Fibroblast of the aortic adventitia (primary cell): ENCODE data around the gene GRM1. TPM values are rescaled to one million over a fixed set of nuclear protein-coding genes. Genes with fewer than 3 reads are reported as not detected.

Experiments
- DNase-seq: peaks from one replicate; pipeline ENCODE4 v3.0.0-alpha.2; 2010; ENCODE audit warnings: low read depth
- H3K4me3 ChIP-seq: 2 replicates; pipeline ENCODE4 v1.5.1; 2011; ENCODE audit warnings: low read depth, mild to moderate bottlenecking, control low read depth, low read length, moderate library complexity
- CTCF ChIP-seq: IDR thresholded peaks from 2 replicates; pipeline ENCODE4 v1.5.1; 2011; ENCODE audit warnings: mild to moderate bottlenecking, low read length, control low read depth, inconsistent platforms; ENCODE audit not compliant: insufficient read depth
- total RNA-seq: library from RNA; depleted of rRNA; stranded (reverse); fragments of >200 nt; gene quantifications from 2 replicates; pipeline ENCODE4 v1.2.3, GENCODE V29; 2012; ENCODE audit warnings: low replicate concordance

GRM1 gene
- total RNA-seq, 1 donor = 0.09 TPM

- TF ChIP-seq CTCF = no peak
- no peak overlapping the region for H3K4me3 ChIP-seq
- DNase-seq = peak; percentile 55
Observed at GRCh38 chr6:146389740-146390139, 360.9 kb downstream of the GRM1 start.

GRCh38 chr6:146397638-146398037 is 368.8 kb downstream of the GRM1 start:
- DNase-seq = no peak
- no peak overlapping the region for H3K4me3 ChIP-seq
- TF ChIP-seq CTCF = no peak

GRCh38 chr6:146402476-146402875 is 373.6 kb downstream of the GRM1 start:
- no peak for TF ChIP-seq CTCF
- H3K4me3 ChIP-seq = no peak overlapping the region
- no peak for DNase-seq

- no peak overlapping the region for H3K4me3 ChIP-seq
- no peak for TF ChIP-seq CTCF
- no peak for DNase-seq
Observed at GRCh38 chr6:146408583-146408982, 379.7 kb downstream of the GRM1 start.

- no peak for TF ChIP-seq CTCF
- DNase-seq = peak; percentile 52
- H3K4me3 ChIP-seq = no peak overlapping the region
Observed at GRCh38 chr6:146410851-146411595, 382.2 kb downstream of the GRM1 start.

- no peak for TF ChIP-seq CTCF
- no peak for DNase-seq
- no peak overlapping the region for H3K4me3 ChIP-seq
Observed at GRCh38 chr6:146419576-146419975, 390.7 kb downstream of the GRM1 start.

GRCh38 chr6:146420255-146420654 is 391.4 kb downstream of the GRM1 start:
- DNase-seq = no peak
- H3K4me3 ChIP-seq = no peak overlapping the region
- TF ChIP-seq CTCF = no peak
